HG03342 (cell line): ENCODE measurements around the gene AIFM2.

Experiments used
- ATAC-seq: cut with Tn5 transposase; IDR thresholded peaks from one replicate; pipeline ENCODE4 v1.9.1; 2021; ENCODE audit warnings: mild to moderate bottlenecking, moderate library complexity; ENCODE audit not compliant: unreplicated experiment

AIFM2 gene

GRCh38 chr10:70063418-70064098 is 69.1 kb downstream of the AIFM2 start:
- no peak for ATAC-seq
